H1 (cell line): Measurements from ENCODE around the gene ZNF254. TPM values are rescaled to one million over a fixed set of nuclear protein-coding genes. Genes with fewer than 3 reads are reported as not detected.

Experiments used
- CHD2 ChIP-seq: IDR thresholded peaks from 2 replicates; pipeline ENCODE4 v1.6.1; 2012; ENCODE audit warnings: low read length, improper control_type of control experiment
- GABPA ChIP-seq: IDR thresholded peaks from 2 replicates; pipeline ENCODE4 v1.6.1; 2011; ENCODE audit warnings: mild to moderate bottlenecking, low read length, moderate library complexity, borderline replicate concordance; ENCODE audit not compliant: insufficient read depth
- RBBP5 ChIP-seq: IDR thresholded peaks from 2 replicates; pipeline ENCODE4 v1.7.1; 2012; ENCODE audit warnings: low read depth, mild to moderate bottlenecking, inconsistent platforms, low read length, moderate library complexity, borderline replicate concordance
- polyA plus RNA-seq, 7 experiments: library from polyadenylated mRNA; depleted of rRNA in 3 of 7; stranded (reverse) in 5 of 7; unstranded in 2 of 7; fragments of >200 nt in 5 of 7; fragments of 200-250 nt in 2 of 7; gene quantifications; 1 replicate in 5 of 7; 2 replicates in 1 of 7; 4 replicates in 1 of 7; pipeline versions ENCODE4 v1.2.1 to v1.2.3, GENCODE V29; 2011 to 2013; ENCODE audit warnings: missing spikeins in 2 of 7, mixed read lengths in 2 of 7
- total RNA-seq: library from RNA; stranded (reverse); fragmentation: NEBNext Ultra II Directional; extraction: Animal tissue kit (Norgen Biotek cat#: 25700); gene quantifications from 2 replicates; pipeline ENCODE4 v1.2.1, GENCODE V29; 2021

Gene ZNF254
- total and polyA plus RNA-seq, 2 of the 8 experiments (the other 6 are each of a cell fraction or from before 2014, with no cell fraction given): 4.4 to 22.0 TPM

- TF ChIP-seq GABPA: no peak
- no peak for TF ChIP-seq RBBP5
- no peak for TF ChIP-seq CHD2
- TF ChIP-seq, all 59 proteins: peak for 0
These were observed 13.2 kb upstream of the ZNF254 start (continued) for GRCh38 chr19:24073807-24074206.
